DOHH2 (cell line): Measurements from ENCODE around the gene LRP2.

ENCODE experiments used
- H3F3A ChIP-seq: fragments of 200-600 bp; sonication (generic), shearing (Covaris generic); 2 replicates; pipeline ENCODE4 v1.6.0; 2016; ENCODE audit warnings: antibody characterized with exemption, mild to moderate bottlenecking; ENCODE audit not compliant: control insufficient read depth, insufficient read depth
- H3K27ac ChIP-seq: fragments of 200-600 bp; sonication (generic); 2 replicates; pipeline ENCODE4 v1.5.1; 2014; ENCODE audit warnings: low read depth, mild to moderate bottlenecking, low read length, moderate library complexity
- H3K27me3 ChIP-seq: fragments of 200-600 bp; sonication (generic); 2 replicates; pipeline ENCODE4 v1.6.1; 2014; ENCODE audit warnings: mild to moderate bottlenecking, low read length, mixed read lengths; ENCODE audit not compliant: control insufficient read depth
- H3K36me3 ChIP-seq: fragments of 200-600 bp; sonication (generic); 2 replicates; pipeline ENCODE4 v1.6.1; 2014; ENCODE audit warnings: mild to moderate bottlenecking, low read length, moderate library complexity, mixed read lengths; ENCODE audit not compliant: control insufficient read depth
- H3K4me1 ChIP-seq: fragments of 200-600 bp; sonication (generic); 2 replicates; pipeline ENCODE4 v1.6.1; 2014; ENCODE audit warnings: mild to moderate bottlenecking, low read length, mixed read lengths; ENCODE audit not compliant: control insufficient read depth
- H3K4me2 ChIP-seq: fragments of 200-600 bp; sonication (generic); 2 replicates; pipeline ENCODE4 v1.6.0; 2014; ENCODE audit warnings: mild to moderate bottlenecking, low read length, moderate library complexity
- H3K4me3 ChIP-seq: fragments of 200-600 bp; sonication (generic); 2 replicates; pipeline ENCODE4 v1.5.1; 2014; ENCODE audit warnings: mild to moderate bottlenecking, low read length, mixed read lengths
- H3K79me2 ChIP-seq: fragments of 200-600 bp; sonication (generic); 2 replicates; pipeline ENCODE4 v1.6.1; 2014; ENCODE audit warnings: mild to moderate bottlenecking, low read length, mixed read lengths; ENCODE audit not compliant: control insufficient read depth
- H3K9me2 ChIP-seq: fragments of 200-600 bp; sonication (generic); replicated peaks from 2 replicates; pipeline ENCODE4 v1.6.1; 2014; ENCODE audit warnings: mild to moderate bottlenecking, low read length, mixed read lengths; ENCODE audit not compliant: control insufficient read depth
- H3K9me3 ChIP-seq: fragments of 200-600 bp; sonication (generic); 2 replicates; pipeline ENCODE4 v1.6.1; 2014; ENCODE audit warnings: antibody characterized with exemption, low read length, mixed read lengths; ENCODE audit not compliant: control insufficient read depth, insufficient read depth
- H4K20me1 ChIP-seq: fragments of 200-600 bp; sonication (generic); 2 replicates; pipeline ENCODE4 v1.6.0; 2014; ENCODE audit warnings: low read depth, mild to moderate bottlenecking, antibody characterized with exemption, low read length, moderate library complexity; ENCODE audit not compliant: control insufficient read depth, insufficient read depth
- EZH2phosphoT487 ChIP-seq: fragments of 200-600 bp; sonication (generic); IDR thresholded peaks from 2 replicates; pipeline ENCODE4 v1.6.1; 2017; ENCODE audit warnings: borderline replicate concordance, mild to moderate bottlenecking, antibody characterized with exemption, low read length, moderate library complexity, mixed read lengths
- TF ChIP-seq, protein P1 (sequence below): fragments of 200-600 bp; sonication (generic); IDR thresholded peaks from one replicate; pipeline ENCODE4 v1.5.1; 2014; ENCODE audit warnings: antibody characterized with exemption, mild to moderate bottlenecking, low read depth, low read length; ENCODE audit not compliant: poor library complexity, severe bottlenecking

Gene LRP2

GRCh38 chr2:169260246-169260645 lies 102.1 kb downstream of the LRP2 start:
- Histone ChIP-seq H3K79me2 (no peaks in the 10 kb centered on the region), H4K20me1 (no peaks in the 10 kb centered on the region), H3F3A (no peaks in the 10 kb centered on the region), H3K27ac (no peak overlapping the region), H3K9me2 (no peaks in the 10 kb centered on the region), H3K4me2 (no peak overlapping the region), H3K27me3 (no peaks in the 10 kb centered on the region), H3K4me3 (no peak overlapping the region), H3K4me1 (no peaks in the 10 kb centered on the region), H3K9me3 (no peaks in the 10 kb centered on the region), H3K36me3 (no peaks in the 10 kb centered on the region)
- no peak for TF ChIP-seq EZH2phosphoT487
- TF ChIP-seq, protein P1, sequence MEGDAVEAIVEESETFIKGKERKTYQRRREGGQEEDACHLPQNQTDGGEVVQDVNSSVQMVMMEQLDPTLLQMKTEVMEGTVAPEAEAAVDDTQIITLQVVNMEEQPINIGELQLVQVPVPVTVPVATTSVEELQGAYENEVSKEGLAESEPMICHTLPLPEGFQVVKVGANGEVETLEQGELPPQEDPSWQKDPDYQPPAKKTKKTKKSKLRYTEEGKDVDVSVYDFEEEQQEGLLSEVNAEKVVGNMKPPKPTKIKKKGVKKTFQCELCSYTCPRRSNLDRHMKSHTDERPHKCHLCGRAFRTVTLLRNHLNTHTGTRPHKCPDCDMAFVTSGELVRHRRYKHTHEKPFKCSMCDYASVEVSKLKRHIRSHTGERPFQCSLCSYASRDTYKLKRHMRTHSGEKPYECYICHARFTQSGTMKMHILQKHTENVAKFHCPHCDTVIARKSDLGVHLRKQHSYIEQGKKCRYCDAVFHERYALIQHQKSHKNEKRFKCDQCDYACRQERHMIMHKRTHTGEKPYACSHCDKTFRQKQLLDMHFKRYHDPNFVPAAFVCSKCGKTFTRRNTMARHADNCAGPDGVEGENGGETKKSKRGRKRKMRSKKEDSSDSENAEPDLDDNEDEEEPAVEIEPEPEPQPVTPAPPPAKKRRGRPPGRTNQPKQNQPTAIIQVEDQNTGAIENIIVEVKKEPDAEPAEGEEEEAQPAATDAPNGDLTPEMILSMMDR: no peak

DNA sequence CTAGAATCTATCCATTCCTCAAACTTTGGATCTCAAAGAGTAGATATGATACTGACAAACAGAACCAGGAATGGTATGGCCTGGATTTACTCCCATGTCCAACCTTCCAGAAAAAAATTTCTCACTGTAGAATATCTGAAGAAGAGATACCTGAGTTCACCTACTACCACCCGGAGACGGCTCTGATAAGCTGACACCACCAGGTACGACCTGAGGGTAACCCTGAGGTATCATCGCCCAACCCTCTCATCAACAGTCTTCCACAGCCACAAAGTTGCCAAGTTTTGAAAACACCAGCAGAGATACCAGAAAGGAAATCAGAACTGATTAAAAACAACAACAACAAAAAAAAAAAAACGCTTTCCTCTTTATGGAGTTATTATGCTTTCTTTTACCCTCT lies 102.9 kb downstream of the LRP2 start:
- Histone ChIP-seq H3K4me1 (no peaks in the 10 kb centered on the region), H3K36me3 (no peaks in the 10 kb centered on the region), H4K20me1 (no peaks in the 10 kb centered on the region), H3K9me3 (no peaks in the 10 kb centered on the region), H3K27ac (no peak overlapping the region), H3K4me2 (no peak overlapping the region), H3K9me2 (no peaks in the 10 kb centered on the region), H3K27me3 (no peaks in the 10 kb centered on the region), H3K79me2 (no peaks in the 10 kb centered on the region), H3K4me3 (no peak overlapping the region), H3F3A (no peaks in the 10 kb centered on the region)
- no peak for TF ChIP-seq EZH2phosphoT487
- TF ChIP-seq, protein P1: no peak

DNA sequence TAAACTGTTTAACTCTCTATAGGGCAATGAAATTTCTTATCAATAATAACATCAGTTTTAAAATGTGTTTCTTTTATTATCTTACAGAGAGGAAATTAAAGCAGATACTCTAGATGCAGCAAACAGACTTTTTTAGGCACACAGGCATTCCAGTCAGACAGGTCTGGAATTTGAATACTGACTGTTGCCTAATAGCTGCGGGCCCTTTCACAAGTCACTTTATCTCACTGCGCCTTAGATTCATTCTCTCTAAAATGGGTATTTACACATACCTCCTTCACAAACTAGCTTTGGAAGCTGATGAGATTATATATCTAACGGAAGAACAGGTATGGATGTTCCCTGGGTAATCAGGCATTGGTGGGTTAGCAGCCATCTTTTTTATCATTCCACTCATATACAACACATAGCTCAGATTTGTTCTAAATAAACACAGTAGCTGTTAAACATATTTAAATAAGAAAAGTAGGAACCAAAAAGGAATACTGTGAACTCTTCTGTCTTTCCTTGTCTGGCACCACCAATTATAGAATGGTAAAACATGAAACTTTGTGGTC lies 104.2 kb downstream of the LRP2 start:
- Histone ChIP-seq H3K27me3 (no peaks in the 10 kb centered on the region), H3F3A (no peaks in the 10 kb centered on the region), H3K79me2 (no peaks in the 10 kb centered on the region), H3K4me2 (no peak overlapping the region), H3K4me1 (no peaks in the 10 kb centered on the region), H4K20me1 (no peaks in the 10 kb centered on the region), H3K27ac (no peak overlapping the region), H3K9me3 (no peaks in the 10 kb centered on the region), H3K4me3 (no peak overlapping the region), H3K36me3 (no peaks in the 10 kb centered on the region), H3K9me2 (no peaks in the 10 kb centered on the region)
- TF ChIP-seq, protein P1: no peak
- no peak for TF ChIP-seq EZH2phosphoT487
